ENCODE data around the gene BTAF1.

The BTAF1 gene

DNA sequence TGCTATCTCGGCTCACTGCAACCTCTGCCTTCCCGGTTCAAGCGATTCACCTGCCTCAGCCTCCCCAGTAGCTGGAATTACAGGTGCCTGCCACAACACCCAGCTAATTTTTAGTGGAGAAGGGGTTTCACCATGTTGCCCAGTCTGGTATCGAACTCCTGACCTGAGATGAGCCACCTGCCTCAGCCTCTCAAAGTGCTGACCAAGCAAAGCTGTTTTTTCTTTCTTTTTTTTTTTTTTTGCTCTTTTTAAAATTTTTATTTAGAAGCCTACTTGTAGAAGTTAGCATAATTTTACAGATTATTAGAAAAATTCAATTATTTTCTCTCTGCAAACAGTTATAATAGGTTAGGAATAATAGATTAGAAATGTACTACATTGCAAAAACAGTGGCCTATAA lies 13.1 kb upstream of the BTAF1 start:
- H3K9ac ChIP-seq (ENCODE audit: low read depth, low read length) = no peak overlapping the region

DNA sequence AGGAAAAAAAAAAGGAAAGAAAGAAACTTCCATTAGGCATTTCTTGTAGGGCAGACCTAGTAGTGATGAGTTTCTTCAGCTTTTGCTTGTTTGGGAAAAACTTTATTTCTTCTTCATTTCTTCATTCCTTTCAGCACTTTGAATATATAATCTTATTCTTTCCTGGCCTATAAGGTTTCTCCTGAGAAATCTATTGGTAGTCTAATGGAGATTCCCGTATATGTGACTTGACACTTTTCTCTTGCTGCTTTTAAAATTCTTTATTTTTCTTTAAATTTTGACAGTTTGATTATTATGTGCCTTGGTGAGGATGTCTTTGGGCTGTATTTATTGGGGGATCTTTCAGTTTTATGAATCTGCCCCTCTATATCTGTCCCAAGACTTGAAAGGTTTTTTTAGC lies 3.9 kb upstream of the BTAF1 start:
- H3K27ac ChIP-seq (ENCODE audit: low read depth, low read length) = no peak overlapping the region
- H3K4me1 ChIP-seq (ENCODE audit: control insufficient read depth, insufficient read depth, low read length) = peaks cover 4% of the 10 kb centered on the region; the same call in 1 of the 2 replicates
- H3K36me3 ChIP-seq (ENCODE audit: control insufficient read depth, insufficient read depth, low read length) = no peaks in the 10 kb centered on the region
- H3K27me3 ChIP-seq (ENCODE audit: control insufficient read depth, insufficient read depth, low read length) = no peaks in the 10 kb centered on the region
- H3K4me3 ChIP-seq (ENCODE audit: low read depth, low read length) = no peak overlapping the region
- no peak overlapping the region for H3K9ac ChIP-seq (ENCODE audit: low read depth, low read length)
- no peaks in the 10 kb centered on the region; the same call in 1 of the 2 replicates for H3K9me3 ChIP-seq (ENCODE audit: control insufficient read depth, insufficient read depth, low read length)

More for the DNA sequence above, 13.1 kb upstream of the BTAF1 start:
- no peaks in the 10 kb centered on the region for H3K27me3 ChIP-seq (ENCODE audit: control insufficient read depth, insufficient read depth, low read length)
- H3K4me3 ChIP-seq (ENCODE audit: low read depth, low read length) = no peak overlapping the region
- peaks cover 16% of the 10 kb centered on the region for H3K36me3 ChIP-seq (ENCODE audit: control insufficient read depth, insufficient read depth, low read length)
- no peak overlapping the region for H3K27ac ChIP-seq (ENCODE audit: low read depth, low read length)
- H3K9me3 ChIP-seq (ENCODE audit: control insufficient read depth, insufficient read depth, low read length) = no peaks in the 10 kb centered on the region
- H3K4me1 ChIP-seq (ENCODE audit: control insufficient read depth, insufficient read depth, low read length) = peaks cover 7% of the 10 kb centered on the region; the same call in 1 of the 2 replicates

- H3K36me3 ChIP-seq (ENCODE audit: control insufficient read depth, insufficient read depth, low read length) = peaks cover 12% of the 10 kb centered on the region
- peak overlapping the region; percentile 92 for H3K9ac ChIP-seq (ENCODE audit: low read depth, low read length)
- H3K9me3 ChIP-seq (ENCODE audit: control insufficient read depth, insufficient read depth, low read length) = no peaks in the 10 kb centered on the region
- no peaks in the 10 kb centered on the region for H3K27me3 ChIP-seq (ENCODE audit: control insufficient read depth, insufficient read depth, low read length)
- H3K4me1 ChIP-seq (ENCODE audit: control insufficient read depth, insufficient read depth, low read length) = peaks cover 10% of the 10 kb centered on the region; the same call in 1 of the 2 replicates
- H3K27ac ChIP-seq (ENCODE audit: low read depth, low read length) = peak overlapping the region; percentile 95
- H3K4me3 ChIP-seq (ENCODE audit: low read depth, low read length) = peak overlapping the region; percentile 80
These were observed 847 bp downstream of the BTAF1 start for GRCh38 chr10:91924212-91925021.

GRCh38 chr10:91925022-91925320 lies 1.4 kb downstream of the BTAF1 start:
- no peak overlapping the region for H3K9ac ChIP-seq (ENCODE audit: low read depth, low read length)
- H3K27me3 ChIP-seq (ENCODE audit: control insufficient read depth, insufficient read depth, low read length) = no peaks in the 10 kb centered on the region
- H3K27ac ChIP-seq (ENCODE audit: low read depth, low read length) = no peak overlapping the region
- peaks cover 12% of the 10 kb centered on the region for H3K36me3 ChIP-seq (ENCODE audit: control insufficient read depth, insufficient read depth, low read length)
- H3K4me3 ChIP-seq (ENCODE audit: low read depth, low read length) = peak overlapping the region; percentile 80
- H3K4me1 ChIP-seq (ENCODE audit: control insufficient read depth, insufficient read depth, low read length) = peaks cover 10% of the 10 kb centered on the region; the same call in 1 of the 2 replicates
- H3K9me3 ChIP-seq (ENCODE audit: control insufficient read depth, insufficient read depth, low read length) = no peaks in the 10 kb centered on the region

DNA sequence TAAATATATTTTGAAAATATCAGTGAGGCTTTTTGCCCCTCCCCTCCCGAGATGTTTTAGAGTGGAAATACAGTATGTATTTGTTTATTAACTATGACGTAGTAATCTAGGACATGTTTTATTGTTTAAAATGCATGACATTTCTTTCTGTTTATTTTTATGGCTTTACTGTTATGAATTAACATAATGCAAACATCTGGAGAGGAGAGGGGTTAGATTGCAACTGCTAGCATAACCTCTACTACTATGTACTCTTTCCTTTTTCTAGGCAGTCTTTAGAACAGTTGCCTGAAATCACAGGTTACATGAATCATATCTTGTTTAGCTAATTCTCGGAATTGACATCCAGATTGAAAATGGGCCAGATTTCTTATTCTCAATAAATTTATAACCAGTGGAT lies 7.4 kb downstream of the BTAF1 start:
- H3K9ac ChIP-seq (ENCODE audit: low read depth, low read length) = no peak overlapping the region
- no peak overlapping the region for H3K27ac ChIP-seq (ENCODE audit: low read depth, low read length)
- H3K9me3 ChIP-seq (ENCODE audit: control insufficient read depth, insufficient read depth, low read length) = no peaks in the 10 kb centered on the region
- no peaks in the 10 kb centered on the region for H3K4me1 ChIP-seq (ENCODE audit: control insufficient read depth, insufficient read depth, low read length)
- H3K36me3 ChIP-seq (ENCODE audit: control insufficient read depth, insufficient read depth, low read length) = peaks cover 36% of the 10 kb centered on the region
- no peak overlapping the region for H3K4me3 ChIP-seq (ENCODE audit: low read depth, low read length)
- H3K27me3 ChIP-seq (ENCODE audit: control insufficient read depth, insufficient read depth, low read length) = no peaks in the 10 kb centered on the region

DNA sequence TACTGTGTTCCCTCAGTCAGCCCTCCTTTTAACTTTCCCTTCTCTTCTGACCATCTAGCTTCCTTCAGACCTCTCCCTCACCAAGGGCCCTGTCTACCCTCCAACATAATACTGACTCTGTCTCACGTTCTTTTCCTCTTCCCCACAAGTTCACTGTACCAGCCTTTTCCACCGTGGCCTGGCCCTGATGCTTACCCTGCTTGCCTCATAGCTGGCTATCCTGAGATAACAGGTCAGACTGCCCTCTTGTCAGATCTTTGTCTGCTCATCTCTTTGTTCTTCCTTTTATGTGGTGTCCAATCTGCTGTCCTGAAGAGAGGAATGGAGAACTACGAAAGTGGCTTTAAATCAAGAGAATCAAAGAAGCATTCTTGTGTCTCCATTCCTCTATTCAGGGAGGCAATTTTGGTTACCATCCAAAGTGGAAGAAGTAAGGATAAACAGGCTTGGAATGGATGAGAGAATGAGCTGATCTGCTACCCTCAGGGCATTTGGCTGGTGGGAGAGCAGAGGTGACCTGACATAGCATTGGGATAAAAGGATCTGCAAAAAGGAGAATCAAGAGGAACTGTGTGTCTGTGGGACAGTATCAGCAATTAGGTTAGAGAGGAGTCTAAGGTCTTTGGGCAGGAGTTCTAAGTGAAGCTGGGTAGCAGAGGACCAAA lies 8.1 kb downstream of the BTAF1 start:
- no peak overlapping the region for H3K4me3 ChIP-seq (ENCODE audit: low read depth, low read length)
- peaks cover 37% of the 10 kb centered on the region for H3K36me3 ChIP-seq (ENCODE audit: control insufficient read depth, insufficient read depth, low read length)
- no peaks in the 10 kb centered on the region for H3K9me3 ChIP-seq (ENCODE audit: control insufficient read depth, insufficient read depth, low read length)
- H3K27me3 ChIP-seq (ENCODE audit: control insufficient read depth, insufficient read depth, low read length) = no peaks in the 10 kb centered on the region
- H3K9ac ChIP-seq (ENCODE audit: low read depth, low read length) = no peak overlapping the region
- H3K27ac ChIP-seq (ENCODE audit: low read depth, low read length) = no peak overlapping the region
- no peaks in the 10 kb centered on the region for H3K4me1 ChIP-seq (ENCODE audit: control insufficient read depth, insufficient read depth, low read length)

DNA sequence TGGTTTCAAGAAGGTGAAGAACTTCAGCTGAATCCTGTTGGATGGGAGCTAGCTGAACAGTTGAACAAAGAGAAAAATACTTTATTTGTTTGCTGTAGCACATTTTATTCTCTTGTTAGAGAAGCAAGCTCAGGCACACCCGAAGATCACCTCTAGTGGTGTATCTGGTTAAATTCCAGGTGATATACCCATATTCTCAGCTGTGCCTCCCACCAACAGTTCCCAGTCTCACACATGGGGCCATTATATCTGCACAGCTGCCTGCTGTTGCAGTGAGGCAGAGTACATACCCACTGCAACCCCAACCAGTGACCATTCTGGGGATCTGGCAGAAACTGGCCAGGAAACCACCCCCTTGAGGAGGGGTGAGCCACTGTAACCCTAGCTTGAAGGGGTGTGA lies 9.2 kb downstream of the BTAF1 start:
- no peaks in the 10 kb centered on the region for H3K27me3 ChIP-seq (ENCODE audit: control insufficient read depth, insufficient read depth, low read length)
- H3K9me3 ChIP-seq (ENCODE audit: control insufficient read depth, insufficient read depth, low read length) = no peaks in the 10 kb centered on the region
- peaks cover 44% of the 10 kb centered on the region for H3K36me3 ChIP-seq (ENCODE audit: control insufficient read depth, insufficient read depth, low read length)
- H3K4me1 ChIP-seq (ENCODE audit: control insufficient read depth, insufficient read depth, low read length) = no peaks in the 10 kb centered on the region
- no peak overlapping the region for H3K4me3 ChIP-seq (ENCODE audit: low read depth, low read length)
- H3K27ac ChIP-seq (ENCODE audit: low read depth, low read length) = no peak overlapping the region
- no peak overlapping the region for H3K9ac ChIP-seq (ENCODE audit: low read depth, low read length)

DNA sequence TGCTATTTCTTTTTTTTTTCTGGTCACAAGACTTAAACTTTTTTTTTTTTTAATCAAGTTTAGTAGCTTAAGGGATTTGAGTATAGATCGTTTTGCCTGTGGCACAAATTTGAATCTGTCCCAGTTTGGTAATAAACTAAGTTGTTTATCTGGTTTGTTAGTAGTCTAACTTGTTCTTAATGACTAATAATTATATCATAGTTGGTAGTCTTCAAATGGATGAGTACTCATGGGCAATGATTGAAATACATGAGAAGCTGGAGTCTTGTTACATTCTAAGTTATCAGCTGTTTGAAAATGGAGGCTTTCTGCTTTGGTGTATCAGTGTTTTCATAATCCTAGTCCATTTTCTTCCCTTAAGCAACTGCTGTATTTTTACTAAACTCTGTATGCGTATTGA lies 12.3 kb downstream of the BTAF1 start:
- no peak overlapping the region for H3K9ac ChIP-seq (ENCODE audit: low read depth, low read length)
- H3K4me3 ChIP-seq (ENCODE audit: low read depth, low read length) = no peak overlapping the region
- H3K9me3 ChIP-seq (ENCODE audit: control insufficient read depth, insufficient read depth, low read length) = no peaks in the 10 kb centered on the region
- no peak overlapping the region for H3K27ac ChIP-seq (ENCODE audit: low read depth, low read length)
- H3K4me1 ChIP-seq (ENCODE audit: control insufficient read depth, insufficient read depth, low read length) = no peaks in the 10 kb centered on the region
- H3K27me3 ChIP-seq (ENCODE audit: control insufficient read depth, insufficient read depth, low read length) = no peaks in the 10 kb centered on the region
- H3K36me3 ChIP-seq (ENCODE audit: control insufficient read depth, insufficient read depth, low read length) = peaks cover 46% of the 10 kb centered on the region

- Histone ChIP-seq H3K27ac (ENCODE audit: low read depth, low read length) (no peak overlapping the region), H3K36me3 (ENCODE audit: control insufficient read depth, insufficient read depth, low read length) (peaks cover 67% of the 10 kb centered on the region), H3K27me3 (ENCODE audit: control insufficient read depth, insufficient read depth, low read length) (no peaks in the 10 kb centered on the region), H3K4me3 (ENCODE audit: low read depth, low read length) (no peak overlapping the region), H3K9ac (ENCODE audit: low read depth, low read length) (no peak overlapping the region), H3K9me3 (ENCODE audit: control insufficient read depth, insufficient read depth, low read length) (no peaks in the 10 kb centered on the region), H3K4me1 (ENCODE audit: control insufficient read depth, insufficient read depth, low read length) (no peaks in the 10 kb centered on the region)
These were observed 16.1 kb downstream of the BTAF1 start for GRCh38 chr10:91939653-91940052.

- Histone ChIP-seq H3K9ac (ENCODE audit: low read depth, low read length) (no peak overlapping the region), H3K9me3 (ENCODE audit: control insufficient read depth, insufficient read depth, low read length) (no peaks in the 10 kb centered on the region), H3K4me1 (ENCODE audit: control insufficient read depth, insufficient read depth, low read length) (no peaks in the 10 kb centered on the region), H3K4me3 (ENCODE audit: low read depth, low read length) (no peak overlapping the region), H3K36me3 (ENCODE audit: control insufficient read depth, insufficient read depth, low read length) (peaks cover 69% of the 10 kb centered on the region), H3K27me3 (ENCODE audit: control insufficient read depth, insufficient read depth, low read length) (no peaks in the 10 kb centered on the region), H3K27ac (ENCODE audit: low read depth, low read length) (no peak overlapping the region)
These were observed 17.9 kb downstream of the BTAF1 start for GRCh38 chr10:91941426-91941825.

DNA sequence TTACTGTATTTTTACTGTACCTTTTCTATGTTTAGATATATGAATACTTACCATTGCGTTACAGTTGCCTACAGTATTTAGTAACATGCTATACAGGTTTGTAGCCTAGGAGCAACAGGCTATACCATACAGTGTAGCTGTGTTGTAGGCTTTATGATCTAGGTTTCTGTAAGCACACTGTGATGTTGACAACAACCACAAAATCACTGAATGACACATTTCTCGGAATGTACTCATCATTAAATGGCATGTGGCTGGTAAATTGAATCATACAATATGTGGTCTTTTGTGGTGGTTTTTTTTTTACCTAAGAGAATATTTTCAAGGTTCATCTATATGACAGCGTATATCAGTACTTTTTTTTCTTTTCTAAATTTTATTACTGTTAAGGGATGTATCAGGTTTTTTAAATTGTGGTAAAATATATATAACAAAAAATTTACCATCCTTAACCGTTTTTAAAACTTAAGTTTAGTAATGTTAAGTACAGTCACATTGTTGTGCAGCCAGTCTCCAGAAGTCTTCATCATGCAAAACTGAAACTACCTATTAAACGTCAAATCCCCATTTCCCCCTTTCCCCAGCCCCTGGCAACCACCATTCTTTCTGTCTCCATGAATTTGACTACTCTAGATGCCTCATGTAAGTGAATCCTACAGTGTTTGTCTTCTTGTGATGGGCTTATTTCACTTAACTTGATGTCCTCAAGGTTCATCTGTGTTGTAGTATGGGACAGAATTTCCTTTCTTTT lies 21.5 kb downstream of the BTAF1 start:
- peaks cover 63% of the 10 kb centered on the region for H3K36me3 ChIP-seq (ENCODE audit: control insufficient read depth, insufficient read depth, low read length)
- H3K27me3 ChIP-seq (ENCODE audit: control insufficient read depth, insufficient read depth, low read length) = no peaks in the 10 kb centered on the region
- H3K27ac ChIP-seq (ENCODE audit: low read depth, low read length) = no peak overlapping the region
- no peaks in the 10 kb centered on the region for H3K4me1 ChIP-seq (ENCODE audit: control insufficient read depth, insufficient read depth, low read length)
- no peaks in the 10 kb centered on the region for H3K9me3 ChIP-seq (ENCODE audit: control insufficient read depth, insufficient read depth, low read length)
- H3K4me3 ChIP-seq (ENCODE audit: low read depth, low read length) = no peak overlapping the region
- no peak overlapping the region for H3K9ac ChIP-seq (ENCODE audit: low read depth, low read length)

All from HUES48 (cell line).